Heart left ventricle (tissue), 13 donors: ENCODE data around the gene SHROOM2.

Source experiments
- CTCF ChIP-seq, 12 donors: fragments of 200-600 bp; sonication (generic) in 4 of 12; IDR thresholded peaks; one replicate each; pipeline versions ENCODE4 v1.5.0 to v1.8.0; 2018 to 2022; ENCODE audit warnings: antibody characterized with exemption in 12 of 12, mild to moderate bottlenecking in 5 of 12
- POLR2A ChIP-seq, 2 donors: fragments of 450-650 bp; IDR thresholded peaks; one replicate each; pipeline ENCODE4 v1.6.1; 2017; ENCODE audit warnings: antibody characterized with exemption in 2 of 2, mild to moderate bottlenecking in 2 of 2, moderate library complexity in 2 of 2
- donor health status: ischemic (EF 13 %, LVEDD 7.1; RV severe dilation, severe dysfunction).
- donor health status: DM: no; HTN: yes; CAD: no.
- donor health status: DM: no; HTN: no; CAD: no.
- donor health status: ischemic (EF 25% LVEDD 6.9; RV normal size, moderate dysfunction).
- donor health status: ischemic (EF 25% LVEDD 5.7; RV mildly dilated, moderate dysfunction).
- donor health status: ischemic (EF 35%, LVEDD 5.7; RV mildly dilated, moderate dysfunction).
- donor health status: nonischemic (EF 11% LVEDD 7.7; RV severe dilation, severe dysfunction).
- donor health status: DM: yes; HTN: yes; CAD: no.
- donor health status: PGD.
- donor health status: ischemic (EF 29% LVEDD 5.4; RV normal size, mild dysfunction).
- donor health status: nonischemic (EF 23%, LVEDD 6.1; RV moderate dilation, normal function).

- TF ChIP-seq CTCF (IDR thresholded peaks at IDR 0.05) (no peak), POLR2A (IDR thresholded peaks at IDR 0.05) (no peak)
Measured at GRCh38 chrX:9966775-9967408, 180.7 kb downstream of the SHROOM2 start, which contains the start of gene CLDN34.
